BLaER1 (cell line): Measurements from ENCODE around the gene ACACA.

Experiments
- H3K27ac ChIP-seq: shearing (Covaris generic); formaldehyde crosslinking; 2 replicates; pipeline ENCODE4 v1.8.1; 2022
- H3K27me3 ChIP-seq: shearing (Covaris generic); formaldehyde crosslinking; 2 replicates; pipeline ENCODE4 v1.8.1; 2022
- H3K36me3 ChIP-seq: shearing (Covaris generic); formaldehyde crosslinking; 2 replicates; pipeline ENCODE4 v1.8.1; 2022
- H3K4me1 ChIP-seq: shearing (Covaris generic); formaldehyde crosslinking; 2 replicates; pipeline ENCODE4 v1.8.1; 2022
- H3K4me2 ChIP-seq: shearing (Covaris generic); formaldehyde crosslinking; 2 replicates; pipeline ENCODE4 v1.8.1; 2022
- H3K4me3 ChIP-seq: shearing (Covaris generic); formaldehyde crosslinking; 2 replicates; pipeline ENCODE4 v1.8.1; 2022
- H3K9ac ChIP-seq: shearing (Covaris generic); formaldehyde crosslinking; 2 replicates; pipeline ENCODE4 v1.8.1; 2022
- H3K9me3 ChIP-seq: shearing (Covaris generic); formaldehyde crosslinking; 2 replicates; pipeline ENCODE4 v1.8.1; 2022
- H4K20me1 ChIP-seq: shearing (Covaris generic); formaldehyde crosslinking; 2 replicates; pipeline ENCODE4 v1.8.1; 2022
- Cebpa-rat ChIP-seq: shearing (Covaris generic); IDR thresholded peaks from 2 replicates; pipeline ENCODE4 v1.8.1; 2022

Gene ACACA

DNA sequence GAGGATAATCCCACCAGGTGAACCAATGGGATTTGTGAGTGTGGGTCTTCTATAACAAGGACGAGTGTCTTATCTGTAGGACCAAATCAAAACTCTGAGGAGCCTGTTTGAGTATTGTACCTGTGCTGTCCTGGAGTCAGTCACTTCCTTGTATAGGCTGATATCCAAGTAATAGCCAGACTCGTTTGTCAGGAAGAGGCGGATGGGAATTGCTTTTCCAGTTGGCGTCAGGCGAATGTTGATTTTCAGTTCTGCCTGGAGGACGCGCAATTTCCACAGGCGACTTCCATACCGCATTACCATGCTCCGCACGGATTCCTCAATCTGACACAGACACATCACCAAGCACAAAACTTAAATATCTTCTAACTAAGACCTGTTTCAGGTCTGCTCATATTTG lies 218.5 kb downstream of the ACACA start:
- H3K4me1 ChIP-seq: no peaks in the 10 kb centered on the region
- no peaks in the 10 kb centered on the region for H3K9me3 ChIP-seq
- no peaks in the 10 kb centered on the region for H4K20me1 ChIP-seq
- peaks cover 91% of the 10 kb centered on the region for H3K36me3 ChIP-seq
- no peak overlapping the region for H3K27ac ChIP-seq
- H3K4me3 ChIP-seq: no peak overlapping the region
- H3K4me2 ChIP-seq: no peak overlapping the region
- TF ChIP-seq Cebpa-rat: no peak
- H3K27me3 ChIP-seq: no peaks in the 10 kb centered on the region
- no peak overlapping the region for H3K9ac ChIP-seq

DNA sequence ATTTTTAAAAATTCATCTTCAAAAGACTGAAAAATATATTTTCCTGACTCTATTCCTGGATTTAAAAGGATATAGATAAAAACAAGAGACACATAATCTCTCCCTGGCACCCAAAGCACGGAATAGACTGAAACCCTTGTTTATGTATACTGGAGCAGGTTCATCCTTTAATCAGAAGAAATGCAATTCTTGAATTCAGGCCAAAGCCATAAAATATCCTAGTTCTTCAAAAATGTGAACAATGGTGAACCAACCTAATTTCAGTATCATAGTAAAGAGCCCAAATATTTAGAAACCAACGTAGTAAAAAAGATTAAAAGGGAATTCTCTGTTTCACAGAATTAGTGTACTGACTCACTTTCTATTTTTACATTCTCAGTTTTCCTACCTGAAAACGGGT lies 219.4 kb downstream of the ACACA start:
- H3K4me1 ChIP-seq: no peaks in the 10 kb centered on the region
- no peak overlapping the region for H3K4me2 ChIP-seq
- no peaks in the 10 kb centered on the region for H3K27me3 ChIP-seq
- H4K20me1 ChIP-seq: no peaks in the 10 kb centered on the region
- no peak overlapping the region for H3K27ac ChIP-seq
- peaks cover 88% of the 10 kb centered on the region for H3K36me3 ChIP-seq
- no peaks in the 10 kb centered on the region for H3K9me3 ChIP-seq
- no peak overlapping the region for H3K4me3 ChIP-seq
- no peak for TF ChIP-seq Cebpa-rat
- H3K9ac ChIP-seq: no peak overlapping the region

DNA sequence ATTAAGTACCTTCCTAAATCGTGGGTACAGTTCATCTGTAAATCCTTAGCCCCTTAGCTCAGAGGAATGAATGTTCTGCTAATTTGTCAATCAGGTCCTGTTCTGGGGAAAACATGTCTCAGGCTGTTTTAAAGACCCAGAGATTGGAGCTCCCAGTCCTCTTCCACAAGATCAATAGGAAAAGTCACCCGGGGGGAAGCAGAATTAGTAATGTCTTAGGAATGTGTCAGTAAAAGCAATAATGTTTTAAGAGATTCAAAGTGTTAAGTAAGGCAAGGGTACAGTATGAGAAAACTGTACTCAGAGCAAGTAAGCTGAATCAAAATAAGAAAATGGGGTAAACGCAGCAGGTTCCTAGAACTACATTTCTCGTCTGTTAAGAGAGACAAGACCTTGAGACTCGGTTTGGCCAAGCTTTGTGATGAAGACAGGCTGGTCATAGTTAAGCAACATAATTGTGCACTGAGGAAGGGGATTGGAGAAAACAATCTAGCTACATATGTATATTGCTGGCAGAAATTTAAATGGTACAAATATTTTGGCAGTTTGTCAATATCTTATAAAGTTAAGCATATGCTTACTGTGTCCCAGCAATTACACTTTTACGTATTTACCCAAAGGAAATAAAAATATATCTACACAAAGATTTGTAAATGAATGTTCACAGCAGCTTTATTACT lies 223.7 kb downstream of the ACACA start:
- H3K9ac ChIP-seq: no peak overlapping the region
- H3K36me3 ChIP-seq: peaks cover 79% of the 10 kb centered on the region
- no peaks in the 10 kb centered on the region for H3K4me1 ChIP-seq
- no peak overlapping the region for H3K4me2 ChIP-seq
- no peak for TF ChIP-seq Cebpa-rat
- no peak overlapping the region for H3K27ac ChIP-seq
- no peak overlapping the region for H3K4me3 ChIP-seq
- H4K20me1 ChIP-seq: no peaks in the 10 kb centered on the region
- H3K27me3 ChIP-seq: no peaks in the 10 kb centered on the region
- no peaks in the 10 kb centered on the region for H3K9me3 ChIP-seq

DNA sequence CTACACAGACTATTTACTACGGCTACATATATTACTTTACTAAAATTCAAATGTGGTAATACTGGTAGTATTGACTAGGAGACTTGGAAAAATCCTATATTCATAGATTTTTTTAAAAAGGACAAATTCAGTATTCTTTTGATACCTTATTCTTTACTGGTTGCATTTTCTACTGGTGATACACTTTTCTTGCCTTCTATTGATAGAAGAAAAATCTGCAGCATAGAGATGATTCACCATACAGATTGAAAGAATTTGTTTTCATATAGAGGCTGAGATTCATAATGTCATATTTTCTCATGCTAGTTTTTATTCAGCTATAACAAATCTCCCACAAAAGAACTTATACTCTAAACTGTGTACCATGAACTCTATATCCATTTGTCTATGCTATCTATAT lies 226.3 kb downstream of the ACACA start:
- Histone ChIP-seq H3K4me1 (no peaks in the 10 kb centered on the region), H3K4me2 (no peak overlapping the region), H3K27ac (no peak overlapping the region), H3K4me3 (no peak overlapping the region), H3K9ac (no peak overlapping the region), H3K27me3 (no peaks in the 10 kb centered on the region), H3K9me3 (no peaks in the 10 kb centered on the region), H3K36me3 (peaks cover 80% of the 10 kb centered on the region), H4K20me1 (no peaks in the 10 kb centered on the region)
- no peak for TF ChIP-seq Cebpa-rat

DNA sequence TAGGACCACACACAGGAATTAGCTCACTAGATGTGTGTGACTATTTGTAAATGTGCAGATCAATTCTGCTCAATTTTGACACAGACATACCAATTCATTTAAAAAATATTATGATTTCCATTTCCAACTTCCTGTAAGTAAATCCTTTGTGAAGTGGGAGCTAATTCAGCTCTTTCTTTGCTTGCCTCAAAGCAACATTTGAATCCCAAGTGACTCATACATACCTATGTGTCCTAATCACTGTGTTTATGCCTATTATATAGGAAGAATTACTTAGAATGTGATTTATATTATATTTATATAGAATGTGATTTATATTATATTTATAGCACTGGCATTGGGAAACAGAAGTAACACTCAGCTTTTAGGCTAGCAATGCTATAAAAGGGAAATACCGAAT lies 226.7 kb downstream of the ACACA start:
- Histone ChIP-seq H3K4me2 (no peak overlapping the region), H3K4me3 (no peak overlapping the region), H3K9me3 (no peaks in the 10 kb centered on the region), H3K4me1 (no peaks in the 10 kb centered on the region), H3K27me3 (no peaks in the 10 kb centered on the region), H3K27ac (no peak overlapping the region), H3K36me3 (peaks cover 80% of the 10 kb centered on the region), H4K20me1 (no peaks in the 10 kb centered on the region), H3K9ac (no peak overlapping the region)
- no peak for TF ChIP-seq Cebpa-rat

DNA sequence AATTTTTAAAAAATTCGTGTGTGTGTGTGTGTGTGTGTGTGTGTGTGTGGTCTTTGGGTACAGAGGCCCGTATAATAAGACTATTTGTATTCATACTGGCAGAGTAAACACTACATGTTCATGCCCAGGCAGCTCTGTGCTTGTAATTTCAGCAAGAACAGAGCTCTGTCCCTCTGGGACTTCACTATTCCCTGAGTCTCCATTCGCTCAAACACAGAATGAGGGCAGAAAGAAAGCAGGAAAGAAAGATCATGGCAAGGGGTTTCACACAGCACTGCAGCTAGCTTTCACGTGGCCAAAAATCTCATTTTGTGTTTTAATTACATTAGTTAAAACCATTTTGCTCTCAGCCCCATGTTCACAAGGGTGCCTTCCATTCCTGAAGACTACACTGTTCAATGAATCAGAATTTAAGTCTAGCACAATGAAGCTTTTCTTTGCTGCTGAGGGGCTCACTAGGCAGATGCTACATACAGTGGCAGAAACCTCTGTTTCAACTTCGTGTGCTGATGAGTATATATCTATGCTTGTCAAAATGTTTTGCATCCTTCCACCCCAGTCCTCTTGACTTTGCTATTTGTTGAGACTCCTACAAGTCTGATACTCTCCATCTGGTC lies 229.3 kb downstream of the ACACA start:
- Histone ChIP-seq H3K4me3 (no peak overlapping the region), H4K20me1 (no peaks in the 10 kb centered on the region), H3K27me3 (no peaks in the 10 kb centered on the region), H3K36me3 (peaks cover 80% of the 10 kb centered on the region), H3K9me3 (no peaks in the 10 kb centered on the region), H3K4me2 (no peak overlapping the region), H3K9ac (no peak overlapping the region), H3K4me1 (no peaks in the 10 kb centered on the region), H3K27ac (no peak overlapping the region)
- TF ChIP-seq Cebpa-rat: no peak

DNA sequence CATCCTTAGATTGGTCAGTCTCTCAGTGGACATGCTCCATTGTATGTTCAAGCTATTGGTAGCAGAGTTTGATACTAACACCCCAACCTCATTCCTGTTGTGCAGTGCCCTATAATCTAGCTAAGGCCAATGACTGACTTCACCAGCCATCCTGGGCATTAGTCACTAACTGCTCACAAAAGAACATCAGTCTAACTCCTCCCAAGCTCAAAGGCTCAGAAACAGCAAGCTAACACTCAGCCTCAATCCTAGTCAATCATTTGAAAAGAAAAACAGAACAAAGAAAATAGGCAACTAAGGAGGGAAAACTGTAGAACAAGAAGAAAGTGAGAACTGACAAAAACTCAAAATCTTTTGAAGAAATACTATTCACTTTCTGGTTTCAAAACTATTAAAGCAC lies 229.9 kb downstream of the ACACA start:
- H3K4me1 ChIP-seq: no peaks in the 10 kb centered on the region
- peaks cover 77% of the 10 kb centered on the region for H3K36me3 ChIP-seq
- H3K9me3 ChIP-seq: no peaks in the 10 kb centered on the region
- no peak overlapping the region for H3K4me2 ChIP-seq
- no peak overlapping the region for H3K9ac ChIP-seq
- H3K27ac ChIP-seq: no peak overlapping the region
- H4K20me1 ChIP-seq: no peaks in the 10 kb centered on the region
- no peak overlapping the region for H3K4me3 ChIP-seq
- TF ChIP-seq Cebpa-rat: no peak
- H3K27me3 ChIP-seq: no peaks in the 10 kb centered on the region

DNA sequence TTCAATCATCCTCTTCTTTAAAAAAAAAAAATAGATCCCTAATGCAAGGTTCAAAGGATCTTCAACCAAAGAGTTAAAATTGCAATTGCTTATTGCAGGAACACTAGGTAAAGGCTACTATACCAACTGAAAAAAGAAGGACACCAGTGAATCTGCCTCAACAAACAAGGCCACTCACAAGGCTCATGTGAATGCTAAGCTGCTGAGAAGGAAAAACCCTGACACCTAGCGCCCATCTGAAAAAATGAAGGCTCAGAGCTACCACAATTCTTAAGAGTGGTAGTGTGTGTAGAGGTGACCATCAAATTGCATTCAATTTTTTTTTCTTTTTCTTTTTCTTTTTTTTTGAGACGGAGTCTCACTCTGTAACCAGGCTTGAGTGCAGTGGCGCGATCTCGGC lies 232.4 kb downstream of the ACACA start:
- TF ChIP-seq Cebpa-rat: no peak
- Histone ChIP-seq H3K9ac (no peak overlapping the region), H3K9me3 (no peaks in the 10 kb centered on the region), H3K36me3 (peaks cover 59% of the 10 kb centered on the region), H3K27ac (no peak overlapping the region), H3K4me3 (no peak overlapping the region), H4K20me1 (no peaks in the 10 kb centered on the region), H3K27me3 (no peaks in the 10 kb centered on the region), H3K4me1 (no peaks in the 10 kb centered on the region), H3K4me2 (no peak overlapping the region)

DNA sequence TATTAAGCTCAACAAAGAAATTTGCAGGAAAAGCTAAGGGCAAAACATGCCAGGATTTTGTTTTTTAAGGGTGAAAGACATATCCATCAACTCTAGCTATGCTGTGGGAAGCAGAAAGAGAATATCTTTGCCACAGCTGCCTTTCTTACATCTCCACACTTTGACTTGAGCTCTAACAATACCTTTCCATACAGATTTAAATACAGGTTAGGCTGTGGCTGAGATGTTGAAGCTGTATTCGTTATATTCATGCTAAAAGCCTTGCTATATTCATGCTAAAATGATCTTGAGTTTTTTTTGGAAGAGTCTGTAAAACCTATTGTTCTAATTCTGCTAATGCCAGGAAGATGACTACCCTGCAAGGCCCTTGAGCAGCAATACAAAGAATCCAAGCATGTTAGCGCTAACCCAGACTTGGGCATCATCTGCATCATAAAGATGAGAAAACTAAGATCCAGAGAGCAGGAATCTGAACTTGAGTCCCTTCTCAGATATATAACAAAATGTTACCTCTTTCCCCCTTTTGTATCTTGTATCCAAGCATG lies 235.7 kb downstream of the ACACA start:
- H3K4me2 ChIP-seq: no peak overlapping the region
- H3K27ac ChIP-seq: no peak overlapping the region
- H3K9ac ChIP-seq: no peak overlapping the region
- H3K36me3 ChIP-seq: peaks cover 45% of the 10 kb centered on the region
- no peak for TF ChIP-seq Cebpa-rat
- no peak overlapping the region for H3K4me3 ChIP-seq
- no peaks in the 10 kb centered on the region for H3K9me3 ChIP-seq
- no peaks in the 10 kb centered on the region for H3K27me3 ChIP-seq
- no peaks in the 10 kb centered on the region for H4K20me1 ChIP-seq
- H3K4me1 ChIP-seq: no peaks in the 10 kb centered on the region

DNA sequence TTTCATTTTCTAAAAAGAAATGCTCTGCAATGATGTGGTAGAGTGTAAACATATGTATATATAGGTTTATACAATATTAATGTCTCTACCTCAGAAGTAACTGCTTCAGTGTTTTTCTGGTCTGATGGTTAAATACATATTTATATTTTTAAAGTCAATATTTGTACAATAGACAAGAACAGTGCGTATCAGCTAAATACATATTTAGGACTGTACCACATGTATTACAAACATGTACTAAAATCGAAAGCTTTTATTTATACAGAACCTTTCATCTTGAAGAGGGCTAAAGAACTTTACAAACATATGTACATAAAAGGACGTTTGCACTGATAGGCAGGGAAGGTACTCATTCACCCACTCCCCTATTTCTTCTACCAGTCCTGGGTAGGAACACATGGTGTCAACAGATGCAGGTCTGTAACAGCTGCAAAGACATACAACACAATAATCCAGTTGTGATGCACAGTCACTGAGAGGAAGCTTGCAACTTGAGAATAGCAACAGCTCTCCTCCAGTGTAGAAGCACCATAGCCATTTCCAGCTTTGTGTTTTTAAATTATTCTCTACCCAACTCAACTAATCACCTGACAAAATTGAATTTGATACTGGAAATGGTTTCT lies 237.8 kb downstream of the ACACA start:
- TF ChIP-seq Cebpa-rat: no peak
- H3K9ac ChIP-seq: no peak overlapping the region
- no peak overlapping the region for H3K27ac ChIP-seq
- H3K4me2 ChIP-seq: no peak overlapping the region
- H3K36me3 ChIP-seq: peaks cover 30% of the 10 kb centered on the region
- no peaks in the 10 kb centered on the region for H3K4me1 ChIP-seq
- no peaks in the 10 kb centered on the region for H3K9me3 ChIP-seq
- H3K27me3 ChIP-seq: no peaks in the 10 kb centered on the region
- no peak overlapping the region for H3K4me3 ChIP-seq
- H4K20me1 ChIP-seq: no peaks in the 10 kb centered on the region
